Prostate gland (tissue), 2 donors: ENCODE data around the gene EPHB2.

ENCODE experiments used
- POLR2A ChIP-seq: fragments of 450-650 bp; IDR thresholded peaks from one replicate; pipeline ENCODE4 v1.6.1; 2016; ENCODE audit warnings: antibody characterized with exemption, mild to moderate bottlenecking
- POLR2AphosphoS5 ChIP-seq: sonication (generic); formaldehyde crosslinking; IDR thresholded peaks from one replicate; pipeline ENCODE4 v1.6.1; 2017; ENCODE audit warnings: antibody characterized with exemption
- TF ChIP-seq, protein P1 (sequence below), 4 experiments: fragments of 200-600 bp in 2 of 4; fragments of 450-650 bp in 2 of 4; sonication (generic) in 2 of 4; IDR thresholded peaks; 1 replicate in 3 of 4; 2 replicates in 1 of 4; pipeline ENCODE4 v1.5.1; 2016 to 2019; ENCODE audit warnings: antibody characterized with exemption in 4 of 4, mild to moderate bottlenecking in 2 of 4, moderate library complexity in 2 of 4

DNA sequence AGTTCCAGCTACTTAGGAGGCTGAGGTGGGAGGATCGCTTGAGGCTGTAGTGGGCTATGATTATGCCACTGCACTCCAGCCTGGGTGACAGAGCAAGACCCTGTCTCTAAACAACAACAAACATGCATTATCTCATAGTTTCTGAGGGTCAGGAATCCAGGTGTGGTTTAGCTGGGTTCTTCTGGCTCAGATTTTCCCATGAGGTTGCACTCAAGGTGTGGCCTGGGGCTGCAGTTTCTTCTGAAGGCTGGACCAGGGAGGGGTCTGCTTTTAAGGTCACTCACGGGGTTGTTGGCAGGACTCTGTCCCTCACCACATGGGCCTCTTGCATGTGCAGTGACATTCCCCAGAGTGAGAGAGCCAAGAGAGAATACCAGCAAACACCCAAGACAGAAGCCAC is 77.0 kb downstream of the EPHB2 start:
- TF ChIP-seq POLR2A: no peak
- TF ChIP-seq, protein P1, sequence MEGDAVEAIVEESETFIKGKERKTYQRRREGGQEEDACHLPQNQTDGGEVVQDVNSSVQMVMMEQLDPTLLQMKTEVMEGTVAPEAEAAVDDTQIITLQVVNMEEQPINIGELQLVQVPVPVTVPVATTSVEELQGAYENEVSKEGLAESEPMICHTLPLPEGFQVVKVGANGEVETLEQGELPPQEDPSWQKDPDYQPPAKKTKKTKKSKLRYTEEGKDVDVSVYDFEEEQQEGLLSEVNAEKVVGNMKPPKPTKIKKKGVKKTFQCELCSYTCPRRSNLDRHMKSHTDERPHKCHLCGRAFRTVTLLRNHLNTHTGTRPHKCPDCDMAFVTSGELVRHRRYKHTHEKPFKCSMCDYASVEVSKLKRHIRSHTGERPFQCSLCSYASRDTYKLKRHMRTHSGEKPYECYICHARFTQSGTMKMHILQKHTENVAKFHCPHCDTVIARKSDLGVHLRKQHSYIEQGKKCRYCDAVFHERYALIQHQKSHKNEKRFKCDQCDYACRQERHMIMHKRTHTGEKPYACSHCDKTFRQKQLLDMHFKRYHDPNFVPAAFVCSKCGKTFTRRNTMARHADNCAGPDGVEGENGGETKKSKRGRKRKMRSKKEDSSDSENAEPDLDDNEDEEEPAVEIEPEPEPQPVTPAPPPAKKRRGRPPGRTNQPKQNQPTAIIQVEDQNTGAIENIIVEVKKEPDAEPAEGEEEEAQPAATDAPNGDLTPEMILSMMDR (IDR thresholded peaks at IDR 0.05): no peak
- no peak for TF ChIP-seq POLR2AphosphoS5
